Transverse colon (tissue), 4 donors: ENCODE results near the gene BHLHE40. TPM values are rescaled to one million over a fixed set of nuclear protein-coding genes. Genes with fewer than 3 reads are reported as not detected.

Source experiments
- DNase-seq: peaks from one replicate; pipeline ENCODE4 v3.0.0-alpha.2; 2019
- H3K27ac ChIP-seq, 4 donors: fragments of 200-600 bp; sonication (generic); 2 replicates each; pipeline ENCODE4 v1.5.1; 2016 to 2018; ENCODE audit warnings: inconsistent platforms in 4 of 4
- H3K27me3 ChIP-seq: fragments of 200-600 bp; sonication (generic); 2 replicates; pipeline ENCODE4 v1.5.1; 2017; ENCODE audit warnings: inconsistent platforms
- H3K36me3 ChIP-seq, 4 donors: fragments of 200-600 bp; sonication (generic); 2 replicates each; pipeline ENCODE4 v1.5.1; 2017 to 2019; ENCODE audit warnings: inconsistent platforms in 4 of 4
- H3K4me1 ChIP-seq, 4 donors: fragments of 200-600 bp; sonication (generic); 2 replicates each; pipeline ENCODE4 v1.5.1; 2017 to 2020; ENCODE audit warnings: inconsistent platforms in 4 of 4
- H3K4me3 ChIP-seq, 4 donors: fragments of 200-600 bp; sonication (generic); 1 replicate in 1 of 4; 2 replicates in 3 of 4; pipeline versions ENCODE4 v1.5.1 to v1.6.1; 2017 to 2019; ENCODE audit warnings: inconsistent platforms in 4 of 4
- H3K9me3 ChIP-seq, 2 donors: fragments of 200-600 bp; sonication (generic); 2 replicates each; pipeline ENCODE4 v1.5.1; 2017 to 2019; ENCODE audit warnings: inconsistent platforms in 2 of 2
- CTCF ChIP-seq, 5 experiments: fragments of 200-600 bp in 3 of 5; fragments of 450-650 bp in 2 of 5; sonication (generic) in 3 of 5; IDR thresholded peaks; 1 replicate in 2 of 5; 2 replicates in 3 of 5; pipeline ENCODE4 v1.5.1; 2016 to 2017; ENCODE audit warnings: antibody characterized with exemption in 5 of 5, inconsistent platforms in 3 of 5, mild to moderate bottlenecking in 2 of 5, moderate library complexity in 1 of 5
- EP300 ChIP-seq: sonication (generic); formaldehyde crosslinking; IDR thresholded peaks from one replicate; pipeline ENCODE4 v1.6.1; 2017; ENCODE audit warnings: antibody characterized with exemption, low read depth
- POLR2A ChIP-seq: fragments of 450-650 bp; IDR thresholded peaks from one replicate; pipeline ENCODE4 v1.6.1; 2016; ENCODE audit warnings: antibody characterized with exemption, mild to moderate bottlenecking, moderate library complexity
- POLR2AphosphoS5 ChIP-seq, 3 donors: sonication (generic); formaldehyde crosslinking; IDR thresholded peaks; one replicate each; pipeline ENCODE4 v1.6.1; 2016; ENCODE audit warnings: antibody characterized with exemption in 3 of 3
- WGBS, 2 donors: methylation state at CpG; one replicate each; pipeline ENCODE4 v1.1.5; 2018; ENCODE audit warnings: low coverage in 1 of 2; 5-methylcytosine and 5-hydroxymethylcytosine counted together
- in situ Hi-C, 4 donors: fragments of 200-750 bp; cut with MboI; loops; one replicate each; pipeline versions ENCODE4 v1.15.0 to v1.15.1; 2017; ENCODE audit warnings: low sequenced_read_pairs in 3 of 4, low pct_ligation_motif_present in 1 of 4, low pct_unique_long_range_greater_than_20kb in 1 of 4
- intact Hi-C: fragments of 100-400 bp; cut with DNase I; formaldehyde crosslinking; loops from one replicate; pipeline ENCODE4 v1.15.1; 2023; ENCODE audit warnings: low total_unique reads
- total RNA-seq, 4 donors: library from RNA; depleted of rRNA; stranded (reverse); fragments of >200 nt; gene quantifications; one replicate each; pipeline ENCODE4 v1.1.0, GENCODE V29; 2016

BHLHE40 gene
- total RNA-seq, 4 donors from 2014 or later = 13.4 to 50.9 (median 18.0) TPM

- Histone ChIP-seq H3K4me3 (no peak overlapping the region), H3K9me3 (no peaks in the 10 kb centered on the region), H3K27me3 (no peaks in the 10 kb centered on the region), H3K36me3 (no peaks in the 10 kb centered on the region), H3K4me1 (peaks cover 0 to 6% (median 3%) of the 10 kb centered on the region in 4 donors), H3K27ac (peak overlapping the region; percentile 9 to 50 (median 28))
- in situ Hi-C loops (loop anchor here in 1 of 4 donors (25.0 kb wide), 1 partner anchor 158 kb away; no protein-coding TSS in a partner anchor), intact Hi-C loops (no loop called here)
- 76 to 93% methylated on average over 3 to 9 of the region's 9 CpGs for WGBS, 2 donors
- TF ChIP-seq CTCF (IDR thresholded peaks at IDR 0.05) = no peak
- TF ChIP-seq EP300 = no peak
- no peak for TF ChIP-seq POLR2A
- no peak for TF ChIP-seq POLR2AphosphoS5 (IDR thresholded peaks at IDR 0.05)
- no peak for DNase-seq
Observed at GRCh38 chr3:4995500-4996053, 16.3 kb downstream of the BHLHE40 start.

GRCh38 chr3:4996223-4996765, 17.1 kb downstream of the BHLHE40 start:
- Histone ChIP-seq H3K4me1 (peaks cover 0 to 6% (median 3%) of the 10 kb centered on the region in 4 donors), H3K36me3 (no peaks in the 10 kb centered on the region), H3K4me3 (no peak overlapping the region), H3K27ac (no peak overlapping the region), H3K9me3 (no peaks in the 10 kb centered on the region), H3K27me3 (no peaks in the 10 kb centered on the region)
- intact Hi-C loops (no loop called here), in situ Hi-C loops (loop anchor here in 1 of 4 donors (25.0 kb wide), 1 partner anchor 159 kb away; no protein-coding TSS in a partner anchor)
- DNase-seq = no peak
- 85 to 93% methylated on average over 5 to 8 of the region's 8 CpGs for WGBS, 2 donors
- TF ChIP-seq POLR2AphosphoS5 (IDR thresholded peaks at IDR 0.05) = no peak
- TF ChIP-seq EP300 = no peak
- no peak for TF ChIP-seq CTCF (IDR thresholded peaks at IDR 0.05)
- no peak for TF ChIP-seq POLR2A

GRCh38 chr3:4996771-4997291, 17.6 kb downstream of the BHLHE40 start:
- intact Hi-C loops = no loop called here
- no peaks in the 10 kb centered on the region for H3K9me3 ChIP-seq
- 69 to 100% methylated on average over 1 to 11 of the region's 11 CpGs for WGBS, 2 donors

More at GRCh38 chr3:4996771-4997291, 17.6 kb downstream of the BHLHE40 start:
- Histone ChIP-seq H3K27me3 (no peaks in the 10 kb centered on the region), H3K27ac (no peak overlapping the region), H3K4me1 (peaks cover 0 to 11% (median 3%) of the 10 kb centered on the region in 4 donors), H3K4me3 (no peak overlapping the region), H3K36me3 (no peaks in the 10 kb centered on the region)
- in situ Hi-C loops = loop anchor here in 1 of 4 donors (25.0 kb wide), 1 partner anchor 160 kb away; no protein-coding TSS in a partner anchor
- DNase-seq = no peak
- TF ChIP-seq POLR2A (no peak), EP300 (no peak), POLR2AphosphoS5 (IDR thresholded peaks at IDR 0.05) (no peak), CTCF (IDR thresholded peaks at IDR 0.05) (no peak)
